H9 (cell line): ENCODE results near the gene TSR1. TPM values are rescaled to one million over a fixed set of nuclear protein-coding genes. Genes with fewer than 3 reads are reported as not detected.

Experiments used
- DNase-seq: peaks from one replicate; pipeline ENCODE4 v3.0.0-alpha.2; 2017
- H2AFZ ChIP-seq: one replicate; pipeline ENCODE4 v1.6.1; 2013; ENCODE audit warnings: mild to moderate bottlenecking, low read length, control low read depth, moderate library complexity
- H2AK5ac ChIP-seq: 2 replicates; pipeline ENCODE4 v1.6.1; 2013; ENCODE audit warnings: low read length, control low read depth, mixed read lengths; ENCODE audit not compliant: insufficient read length
- H2BK120ac ChIP-seq: one replicate; pipeline ENCODE4 v1.6.1; 2013; ENCODE audit warnings: low read depth, mild to moderate bottlenecking, low read length, control low read depth, inconsistent platforms; ENCODE audit not compliant: poor library complexity, severe bottlenecking
- H2BK12ac ChIP-seq: 2 replicates; pipeline ENCODE4 v1.6.1; 2013; ENCODE audit warnings: low read length, control low read depth, mixed read lengths, low read depth; ENCODE audit not compliant: insufficient read length
- H2BK15ac ChIP-seq: 2 replicates; pipeline ENCODE4 v1.6.1; 2013; ENCODE audit warnings: low read depth, low read length, control low read depth
- H2BK20ac ChIP-seq: one replicate; pipeline ENCODE4 v1.6.1; 2013; ENCODE audit warnings: low read depth, mild to moderate bottlenecking, low read length, control low read depth, inconsistent platforms; ENCODE audit not compliant: poor library complexity, severe bottlenecking
- H2BK5ac ChIP-seq: 2 replicates; pipeline ENCODE4 v1.6.1; 2013; ENCODE audit warnings: low read length, control low read depth, mixed read lengths; ENCODE audit not compliant: insufficient read length
- H3K14ac ChIP-seq: 2 replicates; pipeline ENCODE4 v1.6.1; 2013; ENCODE audit warnings: low read length, control low read depth; ENCODE audit not compliant: insufficient read depth
- H3K18ac ChIP-seq: 2 replicates; pipeline ENCODE4 v1.6.1; 2013; ENCODE audit warnings: low read depth, mild to moderate bottlenecking, mixed read lengths, low read length, control low read depth; ENCODE audit not compliant: insufficient read length
- H3K23ac ChIP-seq: 2 replicates; pipeline ENCODE4 v1.6.1; 2013; ENCODE audit warnings: low read length, control low read depth, mixed read lengths, low read depth; ENCODE audit not compliant: insufficient read length
- H3K23me2 ChIP-seq: 2 replicates; pipeline ENCODE4 v1.6.1; 2013; ENCODE audit warnings: low read depth, mild to moderate bottlenecking, mixed read lengths, low read length, control low read depth; ENCODE audit not compliant: insufficient read length, poor library complexity, severe bottlenecking
- H3K27ac ChIP-seq: 2 replicates; pipeline ENCODE4 v1.5.1; 2013; ENCODE audit warnings: low read length, control low read depth, mixed read lengths, low read depth; ENCODE audit not compliant: insufficient read length
- H3K27me3 ChIP-seq: 2 replicates; pipeline ENCODE4 v1.6.1; 2013; ENCODE audit warnings: low read length, control low read depth, inconsistent platforms; ENCODE audit not compliant: insufficient read depth
- H3K4ac ChIP-seq: 2 replicates; pipeline ENCODE4 v1.6.1; 2013; ENCODE audit warnings: low read depth, mild to moderate bottlenecking, control low read depth, inconsistent platforms, low read length, moderate library complexity
- H3K4me1 ChIP-seq: 2 replicates; pipeline ENCODE4 v1.6.1; 2013; ENCODE audit warnings: low read length, control low read depth, inconsistent platforms; ENCODE audit not compliant: insufficient read depth
- H3K4me2 ChIP-seq: 2 replicates; pipeline ENCODE4 v1.6.1; 2013; ENCODE audit warnings: low read length, control low read depth, mixed read lengths; ENCODE audit not compliant: insufficient read length, insufficient read depth
- H3K56ac ChIP-seq: 2 replicates; pipeline ENCODE4 v1.6.1; 2013; ENCODE audit warnings: low read depth, mild to moderate bottlenecking, mixed read lengths, low read length, control low read depth; ENCODE audit not compliant: insufficient read length
- H3K79me1 ChIP-seq: 2 replicates; pipeline ENCODE4 v1.6.1; 2013; ENCODE audit warnings: low read depth, mild to moderate bottlenecking, moderate library complexity, low read length, control low read depth, inconsistent platforms; ENCODE audit not compliant: insufficient read depth, poor library complexity, severe bottlenecking
- H3K79me2 ChIP-seq: 2 replicates; pipeline ENCODE4 v1.6.1; 2013; ENCODE audit warnings: low read length, control low read depth, inconsistent platforms; ENCODE audit not compliant: insufficient read depth
- H3K9ac ChIP-seq: 2 replicates; pipeline ENCODE4 v1.6.1; 2013; ENCODE audit warnings: low read length, control low read depth, mixed read lengths; ENCODE audit not compliant: insufficient read length; ENCODE audit errors: extremely low read depth
- H3K9me3 ChIP-seq: one replicate; pipeline ENCODE4 v1.6.1; 2013; ENCODE audit warnings: low read depth, low read length, inconsistent platforms; ENCODE audit not compliant: control insufficient read depth
- H3T11ph ChIP-seq: one replicate; pipeline ENCODE4 v1.6.1; 2013; ENCODE audit warnings: mild to moderate bottlenecking, low read length, control low read depth, inconsistent platforms
- H4K20me1 ChIP-seq: one replicate; pipeline ENCODE4 v1.6.1; 2013; ENCODE audit not compliant: control insufficient read depth, insufficient read length, insufficient read depth
- H4K5ac ChIP-seq: 2 replicates; pipeline ENCODE4 v1.6.1; 2013; ENCODE audit warnings: low read depth, mild to moderate bottlenecking, mixed read lengths, low read length, control low read depth; ENCODE audit not compliant: insufficient read length
- H4K8ac ChIP-seq: replicated peaks from 2 replicates; pipeline ENCODE4 v1.6.1; 2013; ENCODE audit warnings: low read length, control low read depth, mixed read lengths, low read depth; ENCODE audit not compliant: insufficient read length
- H4K91ac ChIP-seq: 2 replicates; pipeline ENCODE4 v1.6.1; 2013; ENCODE audit warnings: low read depth, mild to moderate bottlenecking, moderate library complexity, mixed read lengths, low read length, control low read depth; ENCODE audit not compliant: insufficient read length
- H3K27ac Mint-ChIP-seq, 3 experiments: 2 replicates in 2 of 3; 3 replicates in 1 of 3; pipeline ENCODE4 v1.8.0; 2020 to 2021; ENCODE audit warnings: mixed read lengths in 3 of 3, mild to moderate bottlenecking in 1 of 3, moderate library complexity in 1 of 3
- H3K27me3 Mint-ChIP-seq: 2 replicates; pipeline ENCODE4 v1.8.0; 2021; ENCODE audit warnings: low read depth, mild to moderate bottlenecking, moderate library complexity, mixed read lengths
- H3K36me3 Mint-ChIP-seq, 3 experiments: 2 replicates in 2 of 3; 3 replicates in 1 of 3; pipeline ENCODE4 v1.8.0; 2020 to 2021; ENCODE audit warnings: low read depth in 3 of 3, mixed read lengths in 3 of 3; ENCODE audit not compliant: insufficient read depth in 1 of 3
- H3K4me1 Mint-ChIP-seq, 2 experiments: 2 replicates each; pipeline ENCODE4 v1.8.0; 2020; ENCODE audit warnings: mixed read lengths in 2 of 2
- H3K4me3 Mint-ChIP-seq, 2 experiments: 2 replicates in 1 of 2; 3 replicates in 1 of 2; pipeline ENCODE4 v1.8.0; 2020 to 2021; ENCODE audit warnings: mild to moderate bottlenecking in 2 of 2, mixed read lengths in 2 of 2, moderate library complexity in 1 of 2
- H3K9me3 Mint-ChIP-seq, 2 experiments: 2 replicates in 1 of 2; 3 replicates in 1 of 2; pipeline ENCODE4 v1.8.0; 2020; ENCODE audit warnings: mild to moderate bottlenecking in 2 of 2, mixed read lengths in 2 of 2, moderate library complexity in 1 of 2
- WGBS: extraction: QIAGEN DNeasy Blood & Tissue Kit; methylation state at CpG from one replicate; pipeline ENCODE4 v1.1.7; 2013; ENCODE audit warnings: missing lambda C conversion rate, low lambda C conversion rate, mixed read lengths; ENCODE audit not compliant: insufficient read length; ENCODE audit errors: extremely low coverage; 5-methylcytosine and 5-hydroxymethylcytosine counted together
- total RNA-seq: library from RNA; stranded (reverse); gene quantifications from 2 replicates; pipeline ENCODE4 v1.2.1, GENCODE V29; 2021
- TF ChIP-seq, protein P1 (sequence below): fragments of 200-600 bp; sonication (generic); conservative IDR thresholded peaks from 3 replicates; pipeline ENCODE4 v1.8.0; 2021; ENCODE audit warnings: antibody characterized with exemption, mild to moderate bottlenecking

TSR1 gene
- total RNA-seq, 1 experiment from 2014 or later, result 81.1 TPM

DNA sequence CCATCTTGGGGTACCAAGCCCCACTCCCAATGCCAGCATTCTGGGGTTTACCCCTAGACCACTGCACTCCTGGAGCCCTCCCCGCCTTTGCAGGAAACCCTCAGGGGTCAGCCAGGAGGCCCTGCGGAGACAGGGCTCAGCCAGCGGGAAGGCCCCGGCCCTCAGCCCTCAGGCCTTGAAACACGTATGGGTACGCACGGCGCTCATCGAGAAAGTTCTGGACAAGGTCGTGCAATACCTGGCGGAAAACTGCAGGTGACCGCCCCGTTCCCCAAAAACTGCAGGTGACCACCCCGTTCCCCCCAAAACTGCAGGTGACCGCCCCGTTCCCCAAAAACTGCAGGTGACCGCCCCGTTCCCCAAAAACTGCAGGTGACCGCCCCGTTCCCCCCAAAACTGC lies 25.8 kb upstream of the TSR1 start:
- Mint-ChIP-seq H3K4me1 (peaks cover 2% of the 10 kb centered on the region in 2 experiments), H3K9me3 (no peaks in the 10 kb centered on the region), H3K27me3 (peaks cover 3% of the 10 kb centered on the region; the same call in 1 of the 2 replicates), H3K36me3 (peaks cover 4 to 18% (median 8%) of the 10 kb centered on the region in 3 experiments; a peak in 6 of 7 replicates), H3K4me3 (no peak overlapping the region), H3K27ac (peak overlapping the region in 1 of 3 experiments; percentile 79; a peak in 1 of 7 replicates)
- H3K4ac ChIP-seq, result no peak overlapping the region
- H3K14ac ChIP-seq, result no peak overlapping the region
- H2AK5ac ChIP-seq, result no peak overlapping the region
- no peak overlapping the region for H3K9ac ChIP-seq
- H4K5ac ChIP-seq, result no peak overlapping the region
- no peak overlapping the region for H2BK5ac ChIP-seq
- no peak overlapping the region for H2BK20ac ChIP-seq
- no CpG with 5 or more reads among the region's 20 CpGs for WGBS
- H4K20me1 ChIP-seq, result no peaks in the 10 kb centered on the region
- no peak overlapping the region for H2BK120ac ChIP-seq
- DNase-seq, result no peak
- H4K8ac ChIP-seq, result no peak overlapping the region
- H4K91ac ChIP-seq, result no peak overlapping the region
- no peak overlapping the region for H3K18ac ChIP-seq
- H3K9me3 ChIP-seq, result no peaks in the 10 kb centered on the region
- H3K4me2 ChIP-seq, result no peak overlapping the region
- H3K23me2 ChIP-seq, result no peaks in the 10 kb centered on the region
- H2BK15ac ChIP-seq, result no peak overlapping the region
- TF ChIP-seq, protein P1, sequence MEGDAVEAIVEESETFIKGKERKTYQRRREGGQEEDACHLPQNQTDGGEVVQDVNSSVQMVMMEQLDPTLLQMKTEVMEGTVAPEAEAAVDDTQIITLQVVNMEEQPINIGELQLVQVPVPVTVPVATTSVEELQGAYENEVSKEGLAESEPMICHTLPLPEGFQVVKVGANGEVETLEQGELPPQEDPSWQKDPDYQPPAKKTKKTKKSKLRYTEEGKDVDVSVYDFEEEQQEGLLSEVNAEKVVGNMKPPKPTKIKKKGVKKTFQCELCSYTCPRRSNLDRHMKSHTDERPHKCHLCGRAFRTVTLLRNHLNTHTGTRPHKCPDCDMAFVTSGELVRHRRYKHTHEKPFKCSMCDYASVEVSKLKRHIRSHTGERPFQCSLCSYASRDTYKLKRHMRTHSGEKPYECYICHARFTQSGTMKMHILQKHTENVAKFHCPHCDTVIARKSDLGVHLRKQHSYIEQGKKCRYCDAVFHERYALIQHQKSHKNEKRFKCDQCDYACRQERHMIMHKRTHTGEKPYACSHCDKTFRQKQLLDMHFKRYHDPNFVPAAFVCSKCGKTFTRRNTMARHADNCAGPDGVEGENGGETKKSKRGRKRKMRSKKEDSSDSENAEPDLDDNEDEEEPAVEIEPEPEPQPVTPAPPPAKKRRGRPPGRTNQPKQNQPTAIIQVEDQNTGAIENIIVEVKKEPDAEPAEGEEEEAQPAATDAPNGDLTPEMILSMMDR, result no peak
- H3K4me1 ChIP-seq, result 0 out of 2 replicates have a peak, but pooled peaks cover 2% of the 10 kb centered on the region
- no peak overlapping the region for H2AFZ ChIP-seq
- H3K79me2 ChIP-seq, result no peaks in the 10 kb centered on the region
- H3K79me1 ChIP-seq, result no peaks in the 10 kb centered on the region
- H3K23ac ChIP-seq, result no peak overlapping the region
- no peak overlapping the region for H3K27ac ChIP-seq
- no peak overlapping the region for H2BK12ac ChIP-seq
- H3K56ac ChIP-seq, result no peak overlapping the region
- no peak overlapping the region for H3T11ph ChIP-seq
- H3K27me3 ChIP-seq, result no peaks in the 10 kb centered on the region
